Measurements from ENCODE around the gene ZNF544. TPM values are rescaled to one million over a fixed set of nuclear protein-coding genes. Genes with fewer than 3 reads are reported as not detected.
"Not testable (repeated sequence)": the region's sequence is repeated elsewhere in the genome, so short reads cannot be mapped to it uniquely, and the experiment has no call there.

Gene ZNF544
- total and polyA plus RNA-seq, 3 donors from 2014 or later: 45.8 to 93.9 (median 92.2) TPM

DNA sequence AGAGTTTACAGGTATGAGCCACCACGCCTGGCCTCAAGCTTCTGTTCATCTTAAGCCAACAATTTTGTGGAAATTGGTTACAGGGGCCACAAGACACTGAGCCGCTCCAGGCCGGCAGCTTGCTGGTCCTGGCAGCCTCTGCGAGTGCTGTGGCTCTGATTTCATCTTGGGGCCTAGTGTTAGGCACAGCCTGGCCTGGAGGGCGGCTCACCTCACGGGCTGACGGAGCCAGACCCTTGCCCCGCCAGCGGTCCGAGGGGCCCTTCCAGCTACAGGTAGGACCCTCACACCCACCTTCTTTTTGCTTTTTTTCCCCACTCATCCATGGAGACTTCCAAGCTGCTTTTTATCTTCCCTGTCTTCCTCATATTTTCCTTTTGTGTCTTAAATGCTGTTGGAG lies 8.6 kb downstream of the ZNF544 start:
- TF ChIP-seq, protein P1, sequence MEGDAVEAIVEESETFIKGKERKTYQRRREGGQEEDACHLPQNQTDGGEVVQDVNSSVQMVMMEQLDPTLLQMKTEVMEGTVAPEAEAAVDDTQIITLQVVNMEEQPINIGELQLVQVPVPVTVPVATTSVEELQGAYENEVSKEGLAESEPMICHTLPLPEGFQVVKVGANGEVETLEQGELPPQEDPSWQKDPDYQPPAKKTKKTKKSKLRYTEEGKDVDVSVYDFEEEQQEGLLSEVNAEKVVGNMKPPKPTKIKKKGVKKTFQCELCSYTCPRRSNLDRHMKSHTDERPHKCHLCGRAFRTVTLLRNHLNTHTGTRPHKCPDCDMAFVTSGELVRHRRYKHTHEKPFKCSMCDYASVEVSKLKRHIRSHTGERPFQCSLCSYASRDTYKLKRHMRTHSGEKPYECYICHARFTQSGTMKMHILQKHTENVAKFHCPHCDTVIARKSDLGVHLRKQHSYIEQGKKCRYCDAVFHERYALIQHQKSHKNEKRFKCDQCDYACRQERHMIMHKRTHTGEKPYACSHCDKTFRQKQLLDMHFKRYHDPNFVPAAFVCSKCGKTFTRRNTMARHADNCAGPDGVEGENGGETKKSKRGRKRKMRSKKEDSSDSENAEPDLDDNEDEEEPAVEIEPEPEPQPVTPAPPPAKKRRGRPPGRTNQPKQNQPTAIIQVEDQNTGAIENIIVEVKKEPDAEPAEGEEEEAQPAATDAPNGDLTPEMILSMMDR (IDR thresholded peaks at IDR 0.05): no peak
- TF ChIP-seq POLR2A (IDR thresholded peaks at IDR 0.05): no peak
- Histone ChIP-seq H3K27me3 (no peaks in the 10 kb centered on the region), H3K4me3 (no peak overlapping the region), H3K9me3 (no peaks in the 10 kb centered on the region), H3K27ac (no peak overlapping the region), H3K4me1 (no peaks in the 10 kb centered on the region), H3K36me3 (ENCODE audit: low read depth, missing control alignments) (peaks cover 4% of the 10 kb centered on the region)
- DNase-seq: no peak
- 97 to 98% methylated on average over 7 to 10 of the region's 10 CpGs for WGBS, 2 donors
- intact Hi-C loops (cut with DNase I; ENCODE audit: low total_unique reads): loop anchor here (5.0 kb wide), 1 partner anchor 1525 kb away; no protein-coding TSS in a partner anchor

GRCh38 chr19:58243351-58243750 lies 14.6 kb downstream of the ZNF544 start:
- no peak for TF ChIP-seq POLR2A (IDR thresholded peaks at IDR 0.05)
- TF ChIP-seq, protein P1 (IDR thresholded peaks at IDR 0.05): no peak
- H3K36me3 ChIP-seq (ENCODE audit: low read depth, missing control alignments): no peaks in the 10 kb centered on the region
- no peak for DNase-seq
- H3K9me3 ChIP-seq: no peaks in the 10 kb centered on the region
- H3K4me1 ChIP-seq: no peaks in the 10 kb centered on the region
- intact Hi-C loops (cut with DNase I; ENCODE audit: low total_unique reads): no loop called here
- H3K27me3 ChIP-seq: no peaks in the 10 kb centered on the region
- no peak overlapping the region for H3K4me3 ChIP-seq
- no peak overlapping the region for H3K27ac ChIP-seq
- WGBS, 2 donors: 91 to 96% methylated on average over 6 of the region's 6 CpGs

- Histone ChIP-seq H3K4me3 (no peak overlapping the region), H3K9me3 (no peaks in the 10 kb centered on the region), H3K4me1 (no peaks in the 10 kb centered on the region), H3K36me3 (ENCODE audit: low read depth, missing control alignments) (no peaks in the 10 kb centered on the region), H3K27me3 (no peaks in the 10 kb centered on the region), H3K27ac (no peak overlapping the region)
- intact Hi-C loops (cut with DNase I; ENCODE audit: low total_unique reads): no loop called here
- DNase-seq: no peak
- 96 to 98% methylated on average over 3 of the region's 3 CpGs for WGBS, 2 donors
- TF ChIP-seq, protein P1 (IDR thresholded peaks at IDR 0.05): no peak
- TF ChIP-seq POLR2A (IDR thresholded peaks at IDR 0.05): no peak
Measured at GRCh38 chr19:58248886-58249285, 20.2 kb downstream of the ZNF544 start.

GRCh38 chr19:58252102-58252685 lies 23.5 kb downstream of the ZNF544 start:
- Histone ChIP-seq H3K4me1 (no peaks in the 10 kb centered on the region), H3K9me3 (no peaks in the 10 kb centered on the region), H3K27me3 (no peaks in the 10 kb centered on the region), H3K4me3 (no peak overlapping the region), H3K27ac (no peak overlapping the region), H3K36me3 (ENCODE audit: low read depth, missing control alignments) (no peaks in the 10 kb centered on the region)
- intact Hi-C loops (cut with DNase I; ENCODE audit: low total_unique reads): no loop called here
- 98% methylated on average over 2 of the region's 2 CpGs for WGBS, 2 donors
- no peak for DNase-seq
- TF ChIP-seq, protein P1 (IDR thresholded peaks at IDR 0.05): no peak
- TF ChIP-seq POLR2A (IDR thresholded peaks at IDR 0.05): no peak

GRCh38 chr19:58258259-58258658 lies 29.5 kb downstream of the ZNF544 start:
- H3K4me3 ChIP-seq; H3K27ac ChIP-seq; DNase-seq; H3K9me3 ChIP-seq; H3K36me3 ChIP-seq (ENCODE audit: low read depth, missing control alignments); intact Hi-C loops (cut with DNase I; ENCODE audit: low total_unique reads); H3K27me3 ChIP-seq; H3K4me1 ChIP-seq: not testable (repeated sequence)
- WGBS, 2 donors: 83 to 93% methylated on average over 1 to 4 of the region's 4 CpGs
